Right ventricle myocardium inferior (tissue), 1 donor: ENCODE measurements around the gene TBX2. TPM values are rescaled to one million over a fixed set of nuclear protein-coding genes. Genes with fewer than 3 reads are reported as not detected.

ENCODE experiments used
- ATAC-seq: fragments of 200-7000 bp; cut with Tn5 transposase; one replicate; pipeline ENCODE4 v1.9.1; 2020; ENCODE audit warnings: mild to moderate bottlenecking, moderate library complexity
- DNase-seq: peaks from one replicate; pipeline ENCODE4 v3.0.0; 2021; ENCODE audit errors: missing footprints
- intact Hi-C: fragments of 100-400 bp; cut with DNase I; formaldehyde crosslinking; loops from one replicate; pipeline ENCODE4 v1.11.0; 2022
- total RNA-seq: library from RNA; stranded (reverse); fragmentation: NEBNext Ultra II Directional; extraction: Animal tissue kit (Norgen Biotek cat#: 25700); gene quantifications from one replicate; pipeline ENCODE4 v1.2.1, GENCODE V29; 2021
- donor health status: DM: no; HTN: yes; CAD: no; lungs with severe emphysema.

TBX2 gene
- total RNA-seq, 1 donor from 2014 or later = 12.1 TPM

DNA sequence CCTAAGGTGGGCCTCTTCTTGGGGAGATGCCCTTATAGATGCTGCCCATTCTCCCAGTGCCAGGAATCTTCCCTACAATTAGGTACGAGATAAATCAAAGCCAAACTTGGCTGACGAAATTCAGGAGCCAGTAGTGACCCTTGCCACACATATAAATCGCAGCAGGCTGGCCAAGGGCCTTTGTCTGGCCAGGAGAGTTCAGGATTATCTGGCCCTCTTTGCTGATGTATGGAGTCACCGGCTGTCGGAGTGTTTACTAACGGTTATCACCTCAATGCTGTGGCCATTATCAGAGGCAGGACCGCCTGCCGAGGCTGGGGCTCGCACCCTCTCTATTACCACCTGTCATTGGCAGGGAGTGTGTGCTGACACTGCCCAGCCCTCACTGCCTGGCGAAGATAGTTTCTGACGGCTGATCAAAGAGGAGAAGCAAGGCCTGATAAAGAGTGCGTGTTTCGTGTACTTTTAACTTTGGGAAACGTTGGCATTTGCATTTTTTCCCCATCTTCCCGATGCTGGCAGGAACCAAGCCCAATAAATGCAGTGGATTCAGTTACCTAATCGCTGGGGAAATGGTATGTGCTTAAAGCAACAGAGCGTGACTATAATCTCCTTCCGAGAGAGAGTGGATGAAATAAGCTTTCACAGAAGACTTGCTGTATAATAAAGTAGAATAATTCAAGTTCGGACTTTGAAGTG, 32.8 kb upstream of the TBX2 start:
- intact Hi-C loops = no loop called here
- peak; percentile 78 for DNase-seq
- peak; percentile 95 for ATAC-seq

DNA sequence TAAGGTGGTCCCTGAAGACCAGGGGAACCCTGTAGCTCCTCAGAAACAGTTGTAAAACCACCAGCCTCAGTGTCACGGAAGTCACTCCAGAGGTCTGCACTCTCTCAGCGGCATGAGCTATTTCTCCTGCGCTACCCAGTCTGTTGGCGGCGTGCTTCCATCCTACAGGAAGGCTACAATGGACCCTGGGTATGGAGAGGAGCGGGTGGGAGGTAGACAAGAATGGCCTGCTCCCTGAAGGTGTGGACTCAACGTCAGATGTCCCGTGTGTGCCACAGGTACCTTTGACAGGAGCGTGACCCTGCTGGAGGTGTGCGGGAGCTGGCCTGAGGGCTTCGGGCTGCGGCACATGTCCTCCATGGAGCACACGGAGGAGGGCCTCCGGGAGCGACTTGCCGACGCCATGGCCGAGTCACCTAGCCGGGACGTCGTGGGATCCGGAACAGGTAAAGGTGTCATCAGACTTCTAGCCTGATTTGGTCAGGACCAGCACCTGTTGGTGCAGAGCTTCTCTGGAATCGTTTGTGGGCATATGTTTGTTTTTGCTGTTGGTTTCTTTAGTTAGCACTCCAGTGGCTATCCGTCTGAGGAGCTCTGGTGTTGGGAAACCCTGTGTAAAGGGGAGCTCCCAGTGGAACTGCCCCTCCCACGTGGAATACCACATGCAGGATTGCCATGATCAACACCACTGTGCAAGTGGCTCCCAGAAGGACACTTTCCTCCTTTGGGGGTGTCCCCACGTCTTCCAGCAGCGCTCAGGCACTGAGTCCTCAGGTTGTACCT, 31.4 kb upstream of the TBX2 start:
- intact Hi-C loops = no loop called here
- no peak for DNase-seq
- ATAC-seq = no peak

- intact Hi-C loops = no loop called here
- no peak for ATAC-seq
- no peak for DNase-seq
Measured at GRCh38 chr17:61368832-61369450, 30.7 kb upstream of the TBX2 start.

GRCh38 chr17:61369751-61370150, 29.9 kb upstream of the TBX2 start:
- no peak for ATAC-seq
- DNase-seq = no peak
- intact Hi-C loops = no loop called here

GRCh38 chr17:61371179-61371578, 28.5 kb upstream of the TBX2 start:
- intact Hi-C loops = no loop called here
- no peak for ATAC-seq
- DNase-seq = no peak

DNA sequence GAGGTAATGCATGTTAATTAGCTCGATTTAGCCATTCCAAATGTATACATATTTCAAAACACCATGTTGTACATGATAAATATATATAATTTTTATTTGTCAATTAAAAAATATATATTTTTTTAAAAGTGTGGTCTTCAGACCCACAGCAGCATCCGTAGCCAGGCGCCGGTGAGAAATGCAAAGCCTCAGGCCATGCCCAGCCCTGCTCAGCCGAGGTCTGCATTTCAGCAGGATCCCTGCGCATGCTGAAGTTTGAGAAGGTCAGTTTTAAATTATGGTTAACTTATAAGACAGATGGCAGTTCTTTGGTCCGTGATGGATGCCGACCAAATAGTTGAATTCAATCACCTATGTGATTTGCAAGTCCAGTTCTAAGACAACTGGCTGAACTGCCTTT, 28.0 kb upstream of the TBX2 start:
- no peak for DNase-seq
- ATAC-seq = no peak
- intact Hi-C loops = no loop called here

DNA sequence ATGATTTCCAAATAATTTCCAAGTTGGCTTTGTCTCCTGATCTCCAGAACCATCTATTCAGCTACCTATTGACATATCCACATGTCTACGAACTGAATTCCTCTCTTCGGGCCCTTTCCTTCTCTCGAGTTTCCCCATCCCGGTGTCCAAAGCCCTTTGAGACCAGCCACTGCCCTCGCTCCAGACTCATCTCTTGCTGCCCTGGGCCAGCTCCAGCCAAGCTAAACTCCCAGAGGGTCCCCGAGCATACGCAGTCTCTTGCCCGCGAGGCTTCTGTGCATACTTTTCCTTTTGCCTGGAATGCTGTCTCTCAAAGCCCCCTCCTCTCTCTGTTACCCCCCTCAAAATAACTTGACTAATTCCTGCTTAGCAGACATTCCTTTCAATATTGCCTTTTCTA, 27.2 kb upstream of the TBX2 start:
- ATAC-seq = no peak
- intact Hi-C loops = no loop called here
- no peak for DNase-seq

DNA sequence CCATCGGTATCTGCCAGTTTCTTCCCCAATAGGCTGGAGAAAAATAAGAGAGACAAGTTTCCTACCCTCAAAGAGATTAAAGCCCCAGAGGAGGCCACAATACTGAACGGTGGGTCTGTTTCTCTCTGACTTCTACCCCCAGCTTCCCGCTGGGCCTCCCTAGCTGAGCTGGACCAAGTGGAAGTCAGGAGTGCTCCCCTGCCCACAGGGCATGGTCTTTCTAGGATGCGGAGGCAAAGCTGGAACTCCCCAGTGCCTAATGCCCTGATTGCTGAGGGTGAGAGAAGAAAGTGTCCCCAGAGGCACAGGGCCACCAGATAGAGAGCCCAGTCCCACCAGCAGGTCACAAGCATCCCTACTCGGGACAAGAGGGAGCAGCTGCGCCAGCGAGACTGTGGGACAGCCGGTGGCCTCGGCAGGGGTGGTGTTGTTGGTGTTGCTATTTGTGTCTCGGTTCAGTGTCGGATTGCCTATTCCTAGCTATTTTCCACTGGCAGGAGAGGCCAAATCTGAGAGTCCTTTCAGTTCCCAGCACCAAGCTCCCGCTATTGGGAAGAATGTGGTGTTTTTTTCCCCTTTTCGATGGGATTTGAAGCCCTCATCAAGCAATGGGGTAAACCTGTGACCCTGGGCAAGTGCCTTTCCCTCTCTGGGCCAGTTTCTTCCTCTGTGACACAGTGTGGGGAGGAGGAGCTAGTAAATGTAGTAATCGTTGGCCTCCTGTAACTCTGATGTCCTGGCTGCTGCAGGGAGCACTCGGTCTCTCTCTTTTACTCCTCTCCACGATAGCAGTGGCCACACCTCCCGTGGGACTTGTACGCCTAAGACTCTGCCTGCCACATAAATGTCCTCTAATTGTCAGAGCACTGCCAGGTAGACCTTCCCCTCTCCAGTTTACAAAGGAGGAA, 22.5 kb upstream of the TBX2 start:
- ATAC-seq = no peak

GRCh38 chr17:61378658-61379456, 20.8 kb upstream of the TBX2 start:
- intact Hi-C loops = no loop called here
- DNase-seq (no peak), ATAC-seq (no peak)

More for the DNA sequence above, 22.5 kb upstream of the TBX2 start:
- DNase-seq = no peak
- intact Hi-C loops = no loop called here

GRCh38 chr17:61379457-61380216, 20.0 kb upstream of the TBX2 start:
- intact Hi-C loops = no loop called here
- ATAC-seq = no peak
- DNase-seq = no peak

DNA sequence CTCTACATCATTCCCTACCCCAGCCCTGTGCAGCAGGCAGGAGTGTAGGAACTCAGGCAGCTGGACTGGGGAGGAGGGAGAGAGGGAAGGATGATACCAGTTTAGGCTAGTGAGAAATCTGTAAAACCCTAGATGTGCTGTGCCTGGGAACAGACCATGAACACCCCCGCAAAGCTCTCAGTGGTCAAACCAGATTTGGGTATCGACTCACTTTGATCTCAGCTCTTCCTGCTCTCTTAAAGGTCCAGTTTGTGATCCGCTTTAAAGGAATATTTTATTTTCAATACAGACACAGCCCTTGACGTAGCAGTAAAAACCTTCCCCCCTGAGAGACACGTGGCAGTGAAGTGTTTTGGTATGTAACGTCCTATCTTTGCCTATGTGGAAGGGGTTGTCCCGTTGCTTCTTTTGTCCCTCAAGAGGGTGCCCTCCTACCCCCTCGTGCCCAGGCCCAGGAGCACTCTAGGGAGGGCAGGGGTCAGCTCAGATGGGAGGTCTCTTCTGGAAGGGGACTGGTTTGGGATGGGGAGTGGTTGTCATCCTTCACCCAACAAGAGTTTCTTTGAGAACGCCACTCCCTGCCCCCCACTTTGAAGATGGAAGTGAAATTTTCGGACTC, 19.3 kb upstream of the TBX2 start:
- intact Hi-C loops = no loop called here
- ATAC-seq (no peak), DNase-seq (no peak)

GRCh38 chr17:61380836-61381525, 18.7 kb upstream of the TBX2 start:
- intact Hi-C loops = no loop called here
- DNase-seq (no peak), ATAC-seq (no peak)

DNA sequence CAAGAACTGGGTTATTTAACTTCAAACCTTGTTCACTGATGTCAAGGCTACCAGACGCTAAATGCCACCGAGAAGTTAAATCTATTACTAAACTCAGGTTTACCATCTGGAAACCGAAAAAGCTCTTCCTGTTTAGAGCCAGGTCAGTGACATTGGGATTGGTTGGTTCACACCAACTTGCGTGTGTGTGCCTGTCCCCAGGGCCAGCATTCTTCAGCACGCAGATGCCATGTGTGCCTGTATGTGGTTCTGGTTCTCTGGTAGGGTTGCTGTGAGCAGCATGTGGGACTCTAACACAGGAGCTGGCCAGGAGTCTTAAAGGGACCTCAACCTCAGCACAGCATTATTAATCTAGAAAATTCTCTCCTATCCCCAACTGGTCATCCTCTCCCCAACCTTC, 18.1 kb upstream of the TBX2 start:
- ATAC-seq (no peak), DNase-seq (no peak)
- intact Hi-C loops = no loop called here

GRCh38 chr17:61382796-61383688, 16.6 kb upstream of the TBX2 start:
- intact Hi-C loops = no loop called here
- DNase-seq = no peak
- ATAC-seq = no peak

DNA sequence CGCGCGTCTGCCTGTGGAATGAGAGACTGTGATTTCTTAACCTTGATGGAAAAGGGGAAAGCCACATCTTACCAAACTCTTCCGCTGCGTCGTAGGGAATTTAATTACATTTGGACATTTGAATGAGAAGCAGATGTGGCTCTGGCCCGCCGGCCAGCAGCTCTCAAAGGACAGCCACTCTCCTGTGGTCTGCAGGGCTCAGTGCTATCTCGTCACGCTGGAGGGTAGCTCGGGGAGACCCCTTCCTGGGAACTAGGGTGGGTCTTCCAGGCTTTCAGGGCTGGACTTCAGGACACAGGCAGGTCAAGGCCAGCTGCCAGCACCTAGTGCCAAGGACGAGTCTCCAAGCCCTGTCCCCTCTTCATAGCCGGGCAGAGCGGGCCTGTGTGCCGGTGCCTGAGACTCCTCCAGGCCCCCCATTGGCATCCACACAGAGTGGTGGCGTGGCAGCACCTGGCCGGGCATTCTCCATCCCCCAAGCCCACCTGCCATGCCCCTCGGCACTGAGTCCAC, 15.9 kb upstream of the TBX2 start:
- ATAC-seq (peak; percentile 53), DNase-seq (no peak)
- intact Hi-C loops = no loop called here

- no peak for DNase-seq
- intact Hi-C loops = no loop called here
- peak; percentile 42 for ATAC-seq
Measured at GRCh38 chr17:61384354-61384691, 15.3 kb upstream of the TBX2 start.
